ENCODE data around the gene KCTD1. TPM values are rescaled to one million over a fixed set of nuclear protein-coding genes. Genes with fewer than 3 reads are reported as not detected.

Gene KCTD1
- total RNA-seq, 1 donor from 2014 or later, result 1.3 TPM

GRCh38 chr18:26493021-26493420 is 55.3 kb downstream of the KCTD1 start:
- H3K4me3 ChIP-seq, result no peak overlapping the region
- no peaks in the 10 kb centered on the region for H3K27me3 ChIP-seq
- H3K27ac ChIP-seq, result no peak overlapping the region
- intact Hi-C loops (cut with DNase I), result no loop called here
- TF ChIP-seq CTCF (IDR thresholded peaks at IDR 0.05), result no peak
- no peaks in the 10 kb centered on the region for H3K4me1 ChIP-seq
- DNase-seq (ENCODE audit: low spot score in 2 of 2), result no peak
- no peaks in the 10 kb centered on the region for H3K9me3 ChIP-seq
- peaks cover 0 to 4% of the 10 kb centered on the region in 2 donors for H3K36me3 ChIP-seq

- no peaks in the 10 kb centered on the region for H3K27me3 ChIP-seq
- no peak overlapping the region for H3K4me3 ChIP-seq
- TF ChIP-seq CTCF (IDR thresholded peaks at IDR 0.05), result no peak
- H3K4me1 ChIP-seq, result no peaks in the 10 kb centered on the region
- H3K36me3 ChIP-seq, result no peaks in the 10 kb centered on the region
- no peak overlapping the region for H3K27ac ChIP-seq
- intact Hi-C loops (cut with DNase I), result no loop called here
- no peaks in the 10 kb centered on the region for H3K9me3 ChIP-seq
- no peak for DNase-seq (ENCODE audit: low spot score in 2 of 2)
Measured at GRCh38 chr18:26491194-26491816, 57.0 kb downstream of the KCTD1 start.

- Histone ChIP-seq H3K4me3 (no peak overlapping the region), H3K4me1 (no peaks in the 10 kb centered on the region), H3K27me3 (no peaks in the 10 kb centered on the region), H3K36me3 (no peaks in the 10 kb centered on the region), H3K9me3 (no peaks in the 10 kb centered on the region), H3K27ac (no peak overlapping the region)
- intact Hi-C loops (cut with DNase I), result no loop called here
- no peak for TF ChIP-seq CTCF (IDR thresholded peaks at IDR 0.05)
- no peak for DNase-seq (ENCODE audit: low spot score in 2 of 2)
Measured at GRCh38 chr18:26489881-26490280, 58.5 kb downstream of the KCTD1 start.

GRCh38 chr18:26489191-26489590 is 59.2 kb downstream of the KCTD1 start:
- no peak overlapping the region for H3K4me3 ChIP-seq
- H3K27me3 ChIP-seq, result no peaks in the 10 kb centered on the region
- intact Hi-C loops (cut with DNase I), result no loop called here
- TF ChIP-seq CTCF (IDR thresholded peaks at IDR 0.05), result no peak
- H3K4me1 ChIP-seq, result no peaks in the 10 kb centered on the region
- no peaks in the 10 kb centered on the region for H3K36me3 ChIP-seq
- DNase-seq (ENCODE audit: low spot score in 2 of 2), result no peak
- no peak overlapping the region for H3K27ac ChIP-seq
- H3K9me3 ChIP-seq, result no peaks in the 10 kb centered on the region

- no peak for DNase-seq (ENCODE audit: low spot score in 2 of 2)
- H3K4me1 ChIP-seq, result no peaks in the 10 kb centered on the region
- H3K27me3 ChIP-seq, result no peaks in the 10 kb centered on the region
- no peaks in the 10 kb centered on the region for H3K9me3 ChIP-seq
- no peak overlapping the region for H3K27ac ChIP-seq
- TF ChIP-seq CTCF (IDR thresholded peaks at IDR 0.05), result no peak
- intact Hi-C loops (cut with DNase I), result no loop called here
- H3K36me3 ChIP-seq, result no peaks in the 10 kb centered on the region
- no peak overlapping the region for H3K4me3 ChIP-seq
Measured at GRCh38 chr18:26488417-26489009, 59.8 kb downstream of the KCTD1 start.
